Measurements from ENCODE around the gene LYPD3.
A peak's percentile ranks its signal among the peaks of the same experiment; 100 is the strongest.
"Not testable (repeated sequence)": the region's sequence is repeated elsewhere in the genome, so short reads cannot be mapped to it uniquely, and the experiment has no call there.

The LYPD3 gene

GRCh38 chr19:43461303-43461702 is 4.1 kb downstream of the LYPD3 start:
- no peak for DNase-seq (ENCODE audit: low read depth in 3 of 3)

GRCh38 chr19:43460362-43461016 is 4.9 kb downstream of the LYPD3 start:
- no peak for DNase-seq (ENCODE audit: low read depth in 3 of 3)

- no peak for DNase-seq (ENCODE audit: low read depth in 3 of 3)
These were observed 7.6 kb downstream of the LYPD3 start for GRCh38 chr19:43457809-43458208.

DNA sequence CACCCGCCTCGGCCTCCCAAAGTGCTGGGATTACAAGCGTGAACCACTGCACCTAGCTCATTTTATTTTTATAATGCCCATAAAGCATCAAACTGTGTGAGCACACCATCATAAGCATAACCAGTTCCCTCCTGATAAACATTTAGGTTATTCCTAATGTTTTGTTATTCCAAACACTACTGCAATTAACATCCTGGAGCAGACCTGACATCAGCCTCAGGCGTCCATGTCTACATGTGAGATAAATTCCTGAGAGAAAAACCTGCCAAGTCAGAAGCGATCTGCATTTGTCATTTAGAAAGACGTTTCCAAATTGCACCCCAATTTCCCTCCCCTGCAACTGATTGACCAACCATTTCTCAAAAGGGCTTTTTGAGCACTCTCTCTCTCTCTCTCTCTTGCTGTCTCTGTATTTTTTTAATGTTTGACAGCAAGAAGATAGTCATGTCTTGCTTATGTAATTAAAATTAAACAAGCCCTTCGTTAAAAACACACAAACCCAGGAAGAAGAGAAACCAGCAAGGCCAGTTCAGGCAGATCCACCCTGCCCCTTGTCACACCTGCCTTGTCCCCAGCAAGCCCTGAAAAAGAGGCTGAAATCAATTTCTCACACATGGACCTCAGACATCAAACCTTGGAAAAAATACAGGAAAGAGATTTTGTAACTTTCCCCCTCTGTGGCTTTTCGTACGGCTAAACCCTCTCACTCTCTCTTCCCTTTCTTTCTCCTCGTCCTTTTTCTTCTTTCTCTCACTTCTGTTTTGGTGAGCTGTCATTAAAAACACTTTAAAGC is 9.9 kb downstream of the LYPD3 start:
- DNase-seq (ENCODE audit: low read depth in 3 of 3) = no peak

GRCh38 chr19:43454031-43454430 is 11.4 kb downstream of the LYPD3 start:
- DNase-seq (ENCODE audit: low read depth in 3 of 3) = no peak

- no peak for DNase-seq (ENCODE audit: low read depth in 3 of 3)
These were observed 12.8 kb downstream of the LYPD3 start for GRCh38 chr19:43452582-43452981.

DNA sequence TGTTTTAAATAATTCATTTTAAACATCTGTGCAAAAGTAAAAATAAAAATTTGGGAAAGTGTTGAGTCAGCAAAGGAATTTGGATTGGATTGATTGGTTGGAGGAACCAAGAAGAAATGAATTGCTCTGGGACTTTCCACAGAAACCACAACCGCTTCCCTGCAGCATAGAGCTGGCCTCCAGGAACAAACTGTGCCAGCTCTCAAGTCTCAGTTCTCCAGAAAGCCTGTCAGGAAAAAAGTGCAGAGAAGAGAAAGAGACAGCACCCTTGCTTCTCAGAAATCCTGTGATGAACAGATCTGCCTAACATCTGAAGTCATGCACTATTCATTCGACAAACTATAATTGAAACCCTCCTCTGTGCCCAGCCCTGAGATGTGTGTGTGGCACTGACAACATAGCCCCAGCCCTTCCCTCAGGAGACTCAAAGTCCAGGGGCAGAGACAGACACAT is 14.8 kb downstream of the LYPD3 start:
- DNase-seq (ENCODE audit: low read depth in 3 of 3) = no peak

GRCh38 chr19:43447655-43448054 is 17.8 kb downstream of the LYPD3 start:
- DNase-seq (ENCODE audit: low read depth in 3 of 3) = no peak

DNA sequence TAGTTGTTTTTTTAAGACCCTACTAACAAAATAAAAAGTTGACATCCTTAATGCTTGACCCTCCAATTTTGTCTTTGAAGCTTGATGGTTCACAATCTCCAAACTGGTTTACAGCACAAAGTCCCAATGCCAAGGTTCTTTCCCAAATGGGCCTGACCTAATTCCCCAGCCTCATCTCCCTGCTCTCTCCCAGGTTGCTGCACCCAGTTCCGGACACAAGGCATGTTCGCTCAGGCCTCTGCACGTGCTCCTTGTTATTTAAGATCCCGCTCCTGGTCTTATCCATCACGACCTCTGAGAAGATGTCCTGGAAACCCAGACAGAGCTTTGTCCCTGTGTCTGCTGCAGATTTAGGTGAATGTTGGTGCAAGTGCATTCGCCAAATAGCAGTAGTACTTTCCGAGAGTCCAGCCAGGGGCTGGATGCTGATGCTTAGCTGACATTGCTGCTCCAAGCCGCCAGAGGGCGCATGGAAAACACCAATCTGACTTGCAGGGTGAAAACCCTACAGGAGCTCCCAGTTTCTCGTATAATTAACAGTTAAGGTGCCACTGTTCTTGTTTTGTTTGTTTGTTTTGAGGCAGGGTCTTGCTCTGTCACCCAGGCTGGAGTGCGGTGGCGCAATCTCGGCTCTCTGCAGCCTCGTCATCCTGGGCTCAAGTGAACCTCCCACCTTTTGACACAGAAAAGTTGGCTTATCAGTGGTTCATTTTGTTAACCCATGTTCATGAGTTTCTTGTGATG is 18.5 kb downstream of the LYPD3 start:
- DNase-seq (ENCODE audit: low read depth in 3 of 3) = peak; percentile 52 to 67 (median 66)

DNA sequence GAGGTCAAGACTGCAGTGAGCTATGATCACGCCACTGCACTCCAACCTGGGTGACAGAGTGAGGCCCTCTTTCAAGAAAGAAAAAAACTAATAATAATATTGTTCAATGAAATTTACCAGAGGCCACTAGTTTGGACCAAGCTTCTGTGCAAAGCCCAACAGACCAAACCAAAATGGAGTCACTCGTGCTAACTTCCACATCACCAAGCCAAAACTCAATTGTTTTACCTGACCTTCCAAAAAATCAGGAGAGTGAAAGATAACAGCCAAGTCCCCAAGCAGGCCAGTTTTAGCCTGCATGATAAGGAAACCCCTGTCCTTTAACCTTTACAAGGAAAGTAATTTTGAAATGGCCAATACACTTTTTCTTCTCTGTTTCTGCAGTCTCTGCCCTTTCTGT is 20.0 kb downstream of the LYPD3 start:
- no peak for DNase-seq (ENCODE audit: low read depth in 3 of 3)

DNA sequence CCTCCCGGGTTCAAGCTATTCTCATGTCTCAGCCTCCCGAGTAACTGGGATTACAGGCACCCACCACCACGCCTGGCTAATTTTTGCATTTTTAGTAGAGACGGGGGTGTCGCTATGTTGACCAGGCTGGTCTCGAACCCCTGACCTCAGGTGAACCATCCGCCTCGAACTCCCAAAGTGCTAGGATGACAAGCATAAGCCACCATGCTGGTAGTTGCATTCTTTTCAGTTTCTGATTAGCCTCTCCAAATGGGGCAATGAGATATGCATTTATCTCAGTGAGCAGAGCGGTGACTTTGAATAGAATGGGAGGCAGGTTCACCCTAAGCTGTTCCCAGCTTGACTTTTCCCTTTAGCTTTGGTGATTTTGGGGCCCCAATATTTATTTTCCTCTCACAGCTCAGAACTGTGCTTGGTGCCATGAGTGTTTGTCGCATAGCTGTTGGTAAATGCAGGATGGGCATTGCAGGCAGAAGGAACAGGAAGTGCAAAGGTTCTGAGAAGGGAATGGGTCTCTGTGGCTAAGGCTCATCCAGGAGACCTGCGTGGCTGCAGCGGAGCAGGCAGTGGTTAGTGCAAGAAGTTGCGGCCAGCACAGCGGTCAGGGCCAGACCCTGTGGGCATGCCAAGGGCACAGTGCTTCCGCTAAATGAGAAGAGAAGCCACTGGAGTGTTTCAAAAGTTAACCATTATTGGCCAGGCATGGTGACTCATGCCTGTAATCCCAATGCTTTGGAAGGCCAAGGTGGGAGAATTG is 20.7 kb downstream of the LYPD3 start:
- DNase-seq (ENCODE audit: low read depth in 3 of 3) = no peak

DNA sequence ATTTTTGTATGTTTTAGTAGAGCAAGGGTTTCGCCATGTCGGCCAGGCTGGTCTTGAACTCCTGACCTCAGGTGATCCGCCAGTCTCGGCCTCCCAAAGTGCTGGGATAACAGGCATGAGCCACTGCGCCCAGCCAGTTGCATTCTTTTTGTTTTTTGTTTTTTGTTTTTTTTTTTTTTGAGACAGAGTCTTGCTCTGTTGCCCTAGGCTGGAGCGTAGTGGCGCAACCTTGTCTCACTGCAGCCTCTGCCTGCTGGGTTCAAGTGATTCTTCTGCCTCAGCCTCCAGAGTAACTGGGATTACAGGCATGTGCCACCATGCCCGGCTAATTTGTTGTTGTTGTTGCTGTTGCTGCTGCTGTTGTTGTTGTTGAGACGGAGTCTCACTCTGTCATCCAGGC is 21.3 kb downstream of the LYPD3 start:
- DNase-seq (ENCODE audit: low read depth in 3 of 3) = not testable (repeated sequence)

DNA sequence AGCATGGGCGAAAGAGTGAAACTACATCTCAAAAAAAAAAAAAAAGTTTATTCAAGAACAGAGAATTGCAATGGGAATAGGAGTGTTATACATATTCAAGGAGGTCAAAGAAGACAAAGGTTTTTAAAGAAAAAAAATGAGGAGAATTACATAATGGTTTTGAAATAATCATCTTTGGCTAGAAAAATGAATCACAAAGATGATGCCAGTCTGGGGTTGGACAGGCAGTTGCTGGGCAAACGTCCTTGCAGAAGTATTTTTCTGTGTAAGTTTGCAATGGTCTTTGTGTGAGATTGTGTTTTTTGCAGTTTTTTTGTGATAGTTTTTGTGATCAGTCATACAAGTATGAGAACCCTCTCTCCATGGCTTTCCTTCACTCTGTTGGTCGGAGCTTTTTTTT is 23.7 kb downstream of the LYPD3 start:
- no peak for DNase-seq (ENCODE audit: low read depth in 3 of 3)

DNA sequence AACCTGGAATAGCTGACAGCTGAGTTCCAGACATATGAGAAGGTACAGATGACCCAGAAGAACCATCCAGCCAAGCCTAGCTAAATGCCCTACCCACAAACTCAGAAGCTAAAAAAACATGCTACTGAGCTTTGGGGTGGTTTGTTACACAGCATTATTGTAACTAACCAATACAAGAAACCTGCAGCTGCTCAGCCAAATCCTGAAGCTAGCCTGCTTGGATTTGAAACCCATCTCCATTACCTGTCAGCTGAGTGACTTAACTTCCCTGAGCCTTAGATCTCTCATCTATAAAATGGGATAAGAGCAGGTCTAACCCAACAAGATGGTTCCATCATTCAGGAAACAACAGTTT is 25.7 kb downstream of the LYPD3 start:
- DNase-seq (ENCODE audit: low read depth in 3 of 3) = no peak

DNA sequence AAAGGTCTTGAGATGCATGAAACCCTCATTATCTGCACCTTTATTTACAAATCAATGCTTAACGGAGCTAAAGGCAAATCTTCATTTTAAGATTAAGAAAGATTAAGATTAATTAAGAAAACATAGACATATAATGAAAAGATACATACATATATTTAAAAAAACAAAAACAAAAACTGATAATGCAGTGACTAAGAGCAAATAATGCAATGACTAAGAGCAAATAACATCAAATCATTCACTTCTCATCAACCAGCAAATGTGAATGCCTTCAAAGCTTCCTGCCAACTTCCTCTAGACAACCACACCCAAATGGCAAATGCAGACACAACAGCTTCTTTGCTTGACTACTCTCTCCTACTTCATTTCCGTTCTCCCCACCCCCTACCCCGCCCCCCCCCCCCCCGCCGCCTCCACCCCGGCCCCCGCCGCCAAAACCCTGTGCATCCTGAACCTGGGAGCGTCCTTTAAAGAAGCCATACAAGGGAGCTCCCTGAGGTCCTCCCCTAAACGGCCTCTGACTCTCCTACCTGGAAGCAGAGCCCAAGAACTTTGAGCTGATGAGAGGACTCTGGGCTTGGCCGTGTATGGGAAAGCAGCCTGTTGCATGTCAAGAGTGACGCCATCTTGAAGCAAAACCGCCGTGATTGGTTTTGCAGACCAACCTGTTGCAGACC is 26.2 kb downstream of the LYPD3 start:
- DNase-seq (ENCODE audit: low read depth in 3 of 3) = no peak

DNA sequence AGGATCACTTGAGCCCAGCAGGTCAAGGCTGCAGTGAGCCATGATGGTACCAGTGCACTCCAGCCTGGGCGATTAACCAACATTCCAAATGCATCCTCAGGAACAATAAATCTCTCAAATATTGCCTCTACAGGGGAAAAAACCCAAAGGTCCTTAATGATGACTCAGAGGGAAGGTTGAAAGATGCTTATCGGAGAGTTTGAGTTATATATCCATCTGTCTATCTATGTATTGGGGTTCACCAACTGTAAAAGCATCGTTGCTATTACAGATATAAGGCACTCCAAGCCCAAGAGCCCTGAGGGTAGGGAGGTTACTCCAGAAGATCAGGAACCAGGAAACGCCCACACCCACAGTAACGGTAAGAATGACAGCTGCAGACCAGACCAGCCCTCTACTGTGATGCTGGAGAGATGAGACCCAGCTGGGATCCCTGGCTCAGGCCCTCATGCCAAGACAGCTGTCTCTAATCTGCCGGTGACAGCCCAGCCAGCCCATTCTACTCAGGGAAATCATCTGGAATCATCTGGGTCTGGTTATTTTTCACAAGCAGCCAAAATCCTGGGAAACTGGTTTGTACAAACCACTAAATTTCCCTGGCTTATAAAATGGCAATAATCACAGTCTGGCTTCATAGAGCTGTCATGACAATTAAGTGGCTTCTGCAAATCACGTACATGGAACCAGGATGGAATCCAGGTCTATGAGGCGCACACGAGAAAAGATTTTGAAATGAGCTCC is 26.9 kb downstream of the LYPD3 start:
- DNase-seq (ENCODE audit: low read depth in 3 of 3) = no peak

GRCh38 chr19:43437712-43438111 is 27.7 kb downstream of the LYPD3 start:
- DNase-seq (ENCODE audit: low read depth in 3 of 3) = no peak

DNA sequence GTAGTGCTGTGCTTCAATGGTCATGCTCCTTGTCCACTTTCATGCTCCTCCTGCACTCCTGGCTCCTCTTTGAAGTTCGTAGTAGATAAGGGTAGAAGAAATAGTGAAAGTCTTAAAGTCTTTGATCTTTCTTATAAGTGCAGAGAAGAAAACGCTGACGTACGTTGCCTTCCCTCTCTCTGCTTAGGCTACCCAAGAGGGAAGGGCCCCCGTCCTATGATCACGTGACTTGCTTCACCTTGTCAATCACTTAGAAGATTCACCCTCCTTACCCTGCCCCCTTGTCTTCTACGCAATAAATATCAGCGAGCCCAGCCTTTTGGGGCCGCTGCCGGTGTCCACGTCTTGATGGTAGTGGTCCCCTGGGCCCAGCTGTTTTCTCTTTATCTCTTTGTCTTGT is 28.1 kb downstream of the LYPD3 start:
- DNase-seq (ENCODE audit: low read depth in 3 of 3) = not testable (repeated sequence)

GRCh38 chr19:43435775-43436174 is 29.6 kb downstream of the LYPD3 start:
- DNase-seq (ENCODE audit: low read depth in 3 of 3) = no peak

- DNase-seq (ENCODE audit: low read depth in 3 of 3) = no peak
These were observed 31.7 kb downstream of the LYPD3 start for GRCh38 chr19:43433689-43434088.

- no peak for DNase-seq (ENCODE audit: low read depth in 3 of 3)
These were observed 32.1 kb downstream of the LYPD3 start for GRCh38 chr19:43433358-43433673.
